ENCODE measurements around the gene KIAA0232.

The KIAA0232 gene

DNA sequence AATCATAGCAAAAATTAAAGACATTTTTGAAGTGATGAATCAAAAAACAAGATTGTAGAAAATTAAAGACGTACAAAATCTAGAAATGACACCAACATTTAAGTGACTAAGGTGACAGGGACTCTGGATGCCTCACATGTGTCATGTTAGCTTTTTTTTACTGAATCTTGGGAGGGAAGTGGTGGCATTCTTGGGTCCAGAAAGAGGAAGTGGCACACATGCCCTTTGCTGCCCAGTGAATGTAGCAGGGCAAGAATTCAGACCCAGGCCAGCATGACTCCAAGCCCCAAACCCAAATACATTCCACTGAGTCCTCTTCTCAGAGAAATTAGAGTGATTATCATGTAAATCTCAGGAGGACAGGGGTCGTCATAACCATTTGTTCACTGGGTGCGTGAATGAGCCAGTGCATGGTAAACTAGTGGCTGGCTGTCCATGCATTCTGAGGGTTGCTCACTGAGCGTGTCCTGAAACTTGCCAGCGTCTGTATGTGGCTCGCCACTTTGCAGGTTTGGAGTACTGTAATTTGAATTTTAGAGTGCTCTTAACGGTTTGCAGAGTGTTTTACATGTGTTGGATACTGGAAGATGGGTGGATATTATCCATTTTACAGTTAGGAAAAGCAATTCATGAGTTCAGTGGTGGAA, 71.7 kb downstream of the KIAA0232 start:
- no peak overlapping the region for H3K4me3 Mint-ChIP-seq
- no peak for DNase-seq (ENCODE audit: low spot score in 2 of 2)
- H3K36me3 Mint-ChIP-seq, result peaks cover 56% of the 10 kb centered on the region
- H3K4me1 Mint-ChIP-seq, result peaks cover 29% of the 10 kb centered on the region
- H3K9me3 Mint-ChIP-seq, result no peaks in the 10 kb centered on the region
- H3K27ac Mint-ChIP-seq, result peak overlapping the region; percentile 35
- ATAC-seq, result peak; percentile 41

- ATAC-seq, result peak; percentile 96
- peak overlapping the region; percentile 16 for H3K4me3 Mint-ChIP-seq
- DNase-seq (ENCODE audit: low spot score in 2 of 2), result peak in 1 of 2 donors; percentile 61
- no peaks in the 10 kb centered on the region for H3K9me3 Mint-ChIP-seq
- H3K36me3 Mint-ChIP-seq, result peaks cover 54% of the 10 kb centered on the region
- H3K27ac Mint-ChIP-seq, result peak overlapping the region; percentile 83
- peaks cover 31% of the 10 kb centered on the region for H3K4me1 Mint-ChIP-seq
These were observed 73.3 kb downstream of the KIAA0232 start for GRCh38 chr4:6855692-6856297.

DNA sequence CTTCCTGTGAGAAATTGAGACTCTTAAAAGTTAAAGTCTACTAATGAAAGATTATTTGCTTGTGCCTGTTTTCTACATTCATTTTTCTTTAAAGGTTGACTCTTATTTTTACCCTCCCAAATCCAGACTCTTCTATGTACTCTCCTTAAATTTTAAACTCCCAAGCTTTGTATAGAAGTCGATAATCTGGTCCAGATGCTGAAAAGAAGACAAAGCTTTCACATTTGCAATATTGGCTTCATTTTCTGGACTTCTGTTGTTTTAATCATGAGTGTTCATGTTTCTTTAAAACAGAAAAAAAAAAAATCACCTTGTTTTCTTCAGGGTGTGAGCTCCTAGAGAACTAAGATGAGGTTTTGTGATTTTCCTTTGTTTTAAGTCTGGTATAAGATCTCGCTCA, 73.9 kb downstream of the KIAA0232 start:
- H3K36me3 Mint-ChIP-seq, result peaks cover 54% of the 10 kb centered on the region
- H3K27ac Mint-ChIP-seq, result peak overlapping the region; percentile 83
- DNase-seq (ENCODE audit: low spot score in 2 of 2), result no peak
- H3K4me3 Mint-ChIP-seq, result peak overlapping the region; percentile 16
- H3K4me1 Mint-ChIP-seq, result peaks cover 37% of the 10 kb centered on the region
- no peak for ATAC-seq
- no peaks in the 10 kb centered on the region for H3K9me3 Mint-ChIP-seq

GRCh38 chr4:6857009-6857882, 74.7 kb downstream of the KIAA0232 start:
- Mint-ChIP-seq H3K27ac (peak overlapping the region; percentile 40), H3K9me3 (no peaks in the 10 kb centered on the region), H3K4me3 (no peak overlapping the region), H3K4me1 (peaks cover 42% of the 10 kb centered on the region), H3K36me3 (peaks cover 58% of the 10 kb centered on the region)
- no peak for DNase-seq (ENCODE audit: low spot score in 2 of 2)
- ATAC-seq, result no peak

GRCh38 chr4:6858997-6859396, 76.5 kb downstream of the KIAA0232 start:
- ATAC-seq (no peak), DNase-seq (ENCODE audit: low spot score in 2 of 2) (no peak)
- Mint-ChIP-seq H3K36me3 (peaks cover 67% of the 10 kb centered on the region), H3K4me3 (no peak overlapping the region), H3K4me1 (peaks cover 29% of the 10 kb centered on the region), H3K27ac (no peak overlapping the region), H3K9me3 (no peaks in the 10 kb centered on the region)

GRCh38 chr4:6859543-6859942, 77.0 kb downstream of the KIAA0232 start:
- peaks cover 24% of the 10 kb centered on the region for H3K4me1 Mint-ChIP-seq
- no peaks in the 10 kb centered on the region for H3K9me3 Mint-ChIP-seq
- ATAC-seq (no peak), DNase-seq (ENCODE audit: low spot score in 2 of 2) (no peak)
- H3K36me3 Mint-ChIP-seq, result peaks cover 73% of the 10 kb centered on the region
- peak overlapping the region; percentile 57 for H3K27ac Mint-ChIP-seq
- no peak overlapping the region for H3K4me3 Mint-ChIP-seq

GRCh38 chr4:6868386-6868785, 85.9 kb downstream of the KIAA0232 start:
- no peaks in the 10 kb centered on the region for H3K9me3 Mint-ChIP-seq
- ATAC-seq (no peak), DNase-seq (ENCODE audit: low spot score in 2 of 2) (no peak)
- H3K4me1 Mint-ChIP-seq, result peaks cover 18% of the 10 kb centered on the region
- H3K27ac Mint-ChIP-seq, result peak overlapping the region; percentile 83
- H3K36me3 Mint-ChIP-seq, result peaks cover 69% of the 10 kb centered on the region
- H3K4me3 Mint-ChIP-seq, result no peak overlapping the region

- Mint-ChIP-seq H3K4me1 (peaks cover 26% of the 10 kb centered on the region), H3K27ac (peak overlapping the region; percentile 29), H3K4me3 (no peak overlapping the region), H3K9me3 (no peaks in the 10 kb centered on the region), H3K36me3 (peaks cover 64% of the 10 kb centered on the region)
- DNase-seq (ENCODE audit: low spot score in 2 of 2), result no peak
- no peak for ATAC-seq
These were observed 87.4 kb downstream of the KIAA0232 start for GRCh38 chr4:6869944-6870343.

- peaks cover 13% of the 10 kb centered on the region for H3K4me1 Mint-ChIP-seq
- peaks cover 67% of the 10 kb centered on the region for H3K36me3 Mint-ChIP-seq
- H3K4me3 Mint-ChIP-seq, result no peak overlapping the region
- ATAC-seq (no peak), DNase-seq (ENCODE audit: low spot score in 2 of 2) (no peak)
- H3K27ac Mint-ChIP-seq, result no peak overlapping the region
- H3K9me3 Mint-ChIP-seq, result no peaks in the 10 kb centered on the region
These were observed 90.8 kb downstream of the KIAA0232 start for GRCh38 chr4:6873291-6873690.

DNA sequence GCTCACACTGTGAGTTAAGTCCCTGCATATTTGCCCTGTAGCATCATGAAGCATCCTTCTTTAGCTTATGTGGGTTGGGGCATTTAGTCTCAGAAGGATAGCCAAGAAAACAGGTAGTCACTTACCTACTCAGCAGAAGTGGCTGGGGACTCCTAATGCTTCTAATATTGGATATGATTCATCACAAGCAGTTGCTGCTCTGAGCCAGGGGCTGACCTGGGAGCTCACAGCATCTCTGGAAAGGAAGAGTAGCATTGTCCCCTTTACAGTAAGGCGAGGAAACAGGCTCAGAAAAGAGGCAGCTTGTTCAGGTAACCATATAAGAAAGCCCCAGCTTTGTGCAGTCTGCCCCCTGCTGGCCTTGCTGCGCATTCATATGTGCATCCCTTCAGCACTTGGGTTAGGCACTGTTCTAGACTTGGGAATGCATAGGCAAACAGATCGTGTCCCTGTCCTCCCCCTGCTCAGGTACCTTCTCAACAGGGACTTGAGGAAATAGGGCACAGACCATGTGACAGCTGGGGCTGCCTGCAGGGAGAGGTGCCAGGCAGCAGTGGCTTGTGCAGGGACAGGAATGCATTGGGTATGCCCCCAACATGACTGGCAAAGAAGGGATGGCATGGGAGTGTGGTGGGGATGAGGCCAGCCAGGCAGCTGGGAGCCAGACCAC, 91.4 kb downstream of the KIAA0232 start:
- no peaks in the 10 kb centered on the region for H3K9me3 Mint-ChIP-seq
- peaks cover 69% of the 10 kb centered on the region for H3K36me3 Mint-ChIP-seq
- no peak overlapping the region for H3K4me3 Mint-ChIP-seq
- ATAC-seq (peak; percentile 89), DNase-seq (ENCODE audit: low spot score in 2 of 2) (peak; percentile 70 to 87)
- no peak overlapping the region for H3K27ac Mint-ChIP-seq
- peaks cover 8% of the 10 kb centered on the region for H3K4me1 Mint-ChIP-seq

- Mint-ChIP-seq H3K4me1 (peaks cover 8% of the 10 kb centered on the region), H3K36me3 (peaks cover 71% of the 10 kb centered on the region), H3K9me3 (no peaks in the 10 kb centered on the region), H3K27ac (no peak overlapping the region), H3K4me3 (no peak overlapping the region)
- ATAC-seq, result no peak
- no peak for DNase-seq (ENCODE audit: low spot score in 2 of 2)
These were observed 92.5 kb downstream of the KIAA0232 start for GRCh38 chr4:6874981-6875380.

DNA sequence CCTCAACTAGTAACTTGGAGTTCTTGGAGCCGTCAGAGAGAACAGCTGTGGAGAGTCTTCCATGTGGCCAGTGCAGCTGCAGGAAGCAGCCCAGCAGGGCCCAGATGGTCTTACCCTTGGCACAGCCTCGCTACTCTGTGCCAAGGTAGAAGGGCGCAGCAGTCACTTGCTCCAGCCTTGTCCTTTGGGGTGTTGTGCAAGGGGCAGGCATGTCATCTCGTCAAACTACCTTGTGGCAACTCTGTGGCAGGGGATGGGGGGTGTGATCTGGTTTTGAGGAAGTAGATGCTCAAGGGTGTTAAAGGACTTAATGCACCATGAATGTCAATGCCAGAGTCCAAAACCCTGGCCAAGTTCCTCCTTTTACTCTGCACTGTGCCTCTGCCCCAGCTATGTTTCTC, 92.9 kb downstream of the KIAA0232 start:
- Mint-ChIP-seq H3K4me3 (no peak overlapping the region), H3K36me3 (peaks cover 73% of the 10 kb centered on the region), H3K9me3 (no peaks in the 10 kb centered on the region), H3K4me1 (peaks cover 8% of the 10 kb centered on the region), H3K27ac (no peak overlapping the region)
- ATAC-seq (no peak), DNase-seq (ENCODE audit: low spot score in 2 of 2) (no peak)

- DNase-seq (ENCODE audit: low spot score in 2 of 2), result no peak
- H3K4me3 Mint-ChIP-seq, result no peak overlapping the region
- peaks cover 8% of the 10 kb centered on the region for H3K4me1 Mint-ChIP-seq
- peaks cover 80% of the 10 kb centered on the region for H3K36me3 Mint-ChIP-seq
- no peak for ATAC-seq
- H3K27ac Mint-ChIP-seq, result peak overlapping the region; percentile 24
- no peaks in the 10 kb centered on the region for H3K9me3 Mint-ChIP-seq
These were observed 93.9 kb downstream of the KIAA0232 start for GRCh38 chr4:6876440-6876839.

- Mint-ChIP-seq H3K4me1 (peaks cover 8% of the 10 kb centered on the region), H3K4me3 (no peak overlapping the region), H3K36me3 (peaks cover 80% of the 10 kb centered on the region), H3K9me3 (no peaks in the 10 kb centered on the region), H3K27ac (peak overlapping the region; percentile 24)
- ATAC-seq (no peak), DNase-seq (ENCODE audit: low spot score in 2 of 2) (no peak)
These were observed 94.5 kb downstream of the KIAA0232 start for GRCh38 chr4:6877067-6877466.

GRCh38 chr4:6878451-6879059, 96.0 kb downstream of the KIAA0232 start:
- ATAC-seq (no peak), DNase-seq (ENCODE audit: low spot score in 2 of 2) (no peak)
- Mint-ChIP-seq H3K4me1 (peaks cover 8% of the 10 kb centered on the region), H3K4me3 (no peak overlapping the region), H3K9me3 (no peaks in the 10 kb centered on the region), H3K27ac (no peak overlapping the region), H3K36me3 (peaks cover 81% of the 10 kb centered on the region)
